Mesothelial cell of epicardium (in vitro differentiated cells): ENCODE results near the gene SERPINA5. TPM values are rescaled to one million over a fixed set of nuclear protein-coding genes. Genes with fewer than 3 reads are reported as not detected.
A peak's percentile ranks its signal among the peaks of the same experiment; 100 is the strongest.

ENCODE experiments used
- DNase-seq, 2 experiments: peaks; one replicate each; pipeline ENCODE4 v3.0.0; 2021; ENCODE audit warnings: low spot score in 2 of 2; ENCODE audit not compliant: unreplicated experiment in 2 of 2
- H3K27ac Mint-ChIP-seq: 2 replicates; pipeline ENCODE4 v1.8.0; 2021; ENCODE audit warnings: mixed read lengths
- H3K27me3 Mint-ChIP-seq: 2 replicates; pipeline ENCODE4 v1.8.0; 2021; ENCODE audit warnings: low read depth, mixed read lengths
- H3K36me3 Mint-ChIP-seq: 2 replicates; pipeline ENCODE4 v1.8.0; 2021; ENCODE audit warnings: mixed read lengths
- H3K4me1 Mint-ChIP-seq: 2 replicates; pipeline ENCODE4 v1.8.0; 2021; ENCODE audit warnings: mixed read lengths
- H3K4me3 Mint-ChIP-seq: 2 replicates; pipeline ENCODE4 v1.8.0; 2021; ENCODE audit warnings: mild to moderate bottlenecking, moderate library complexity, mixed read lengths
- H3K9me3 Mint-ChIP-seq: 2 replicates; pipeline ENCODE4 v1.8.0; 2021; ENCODE audit warnings: mixed read lengths
- total RNA-seq: library from RNA; stranded (reverse); gene quantifications from 3 replicates; pipeline ENCODE4 v1.2.1, GENCODE V29; 2021
- TF ChIP-seq, protein P1 (sequence below): fragments of 200-600 bp; sonication (generic); IDR thresholded peaks from one replicate; pipeline ENCODE4 v1.5.0; 2021; ENCODE audit warnings: antibody characterized with exemption; ENCODE audit not compliant: unreplicated experiment

SERPINA5 gene
- total RNA-seq, 1 donor from 2014 or later: 0.16 TPM

DNA sequence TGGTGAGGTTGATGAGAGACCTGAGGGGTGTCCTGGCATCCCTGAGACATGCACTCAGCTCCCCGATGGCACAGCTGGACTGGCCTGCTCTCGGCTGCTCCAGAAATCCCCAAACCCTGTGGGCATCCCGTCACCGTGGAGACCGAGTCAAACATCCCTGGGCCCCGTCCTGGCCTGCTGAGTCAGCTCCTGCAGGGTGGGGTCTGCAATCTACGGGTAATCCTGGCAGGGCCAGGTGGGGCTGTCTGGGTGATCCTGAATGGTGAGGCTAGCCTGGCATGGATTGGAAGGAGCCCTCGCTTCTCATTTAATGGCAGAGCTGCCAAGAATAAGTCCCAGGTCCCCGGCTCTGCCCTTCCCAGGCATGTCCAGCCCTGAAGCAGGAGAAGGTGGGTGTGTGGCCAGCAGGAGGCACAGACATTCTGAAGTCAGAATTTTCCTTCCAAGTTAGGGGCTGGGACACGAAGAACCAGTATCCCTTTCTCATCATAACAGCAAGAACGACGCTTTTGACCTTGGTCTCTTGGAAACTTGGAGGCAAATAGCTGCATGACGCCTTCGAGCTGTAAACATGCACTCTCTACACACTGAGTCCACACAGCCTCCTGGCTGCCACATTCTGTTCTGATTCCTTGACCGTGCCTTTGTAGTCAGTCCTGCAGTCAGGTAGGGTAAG is 37.6 kb upstream of the SERPINA5 start:
- Mint-ChIP-seq H3K36me3 (no peaks in the 10 kb centered on the region), H3K4me1 (no peaks in the 10 kb centered on the region), H3K27me3 (peaks cover 15% of the 10 kb centered on the region), H3K4me3 (no peak overlapping the region), H3K27ac (no peak overlapping the region), H3K9me3 (no peaks in the 10 kb centered on the region)
- TF ChIP-seq, protein P1, sequence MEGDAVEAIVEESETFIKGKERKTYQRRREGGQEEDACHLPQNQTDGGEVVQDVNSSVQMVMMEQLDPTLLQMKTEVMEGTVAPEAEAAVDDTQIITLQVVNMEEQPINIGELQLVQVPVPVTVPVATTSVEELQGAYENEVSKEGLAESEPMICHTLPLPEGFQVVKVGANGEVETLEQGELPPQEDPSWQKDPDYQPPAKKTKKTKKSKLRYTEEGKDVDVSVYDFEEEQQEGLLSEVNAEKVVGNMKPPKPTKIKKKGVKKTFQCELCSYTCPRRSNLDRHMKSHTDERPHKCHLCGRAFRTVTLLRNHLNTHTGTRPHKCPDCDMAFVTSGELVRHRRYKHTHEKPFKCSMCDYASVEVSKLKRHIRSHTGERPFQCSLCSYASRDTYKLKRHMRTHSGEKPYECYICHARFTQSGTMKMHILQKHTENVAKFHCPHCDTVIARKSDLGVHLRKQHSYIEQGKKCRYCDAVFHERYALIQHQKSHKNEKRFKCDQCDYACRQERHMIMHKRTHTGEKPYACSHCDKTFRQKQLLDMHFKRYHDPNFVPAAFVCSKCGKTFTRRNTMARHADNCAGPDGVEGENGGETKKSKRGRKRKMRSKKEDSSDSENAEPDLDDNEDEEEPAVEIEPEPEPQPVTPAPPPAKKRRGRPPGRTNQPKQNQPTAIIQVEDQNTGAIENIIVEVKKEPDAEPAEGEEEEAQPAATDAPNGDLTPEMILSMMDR: no peak
- DNase-seq: peak in 1 of 2 experiments; percentile 36

- Mint-ChIP-seq H3K36me3 (no peaks in the 10 kb centered on the region), H3K4me1 (no peaks in the 10 kb centered on the region), H3K4me3 (no peak overlapping the region), H3K27ac (no peak overlapping the region), H3K9me3 (no peaks in the 10 kb centered on the region), H3K27me3 (peaks cover 10% of the 10 kb centered on the region)
- DNase-seq: no peak
- TF ChIP-seq, protein P1: no peak
These were observed 36.5 kb upstream of the SERPINA5 start for GRCh38 chr14:94544726-94545125.

DNA sequence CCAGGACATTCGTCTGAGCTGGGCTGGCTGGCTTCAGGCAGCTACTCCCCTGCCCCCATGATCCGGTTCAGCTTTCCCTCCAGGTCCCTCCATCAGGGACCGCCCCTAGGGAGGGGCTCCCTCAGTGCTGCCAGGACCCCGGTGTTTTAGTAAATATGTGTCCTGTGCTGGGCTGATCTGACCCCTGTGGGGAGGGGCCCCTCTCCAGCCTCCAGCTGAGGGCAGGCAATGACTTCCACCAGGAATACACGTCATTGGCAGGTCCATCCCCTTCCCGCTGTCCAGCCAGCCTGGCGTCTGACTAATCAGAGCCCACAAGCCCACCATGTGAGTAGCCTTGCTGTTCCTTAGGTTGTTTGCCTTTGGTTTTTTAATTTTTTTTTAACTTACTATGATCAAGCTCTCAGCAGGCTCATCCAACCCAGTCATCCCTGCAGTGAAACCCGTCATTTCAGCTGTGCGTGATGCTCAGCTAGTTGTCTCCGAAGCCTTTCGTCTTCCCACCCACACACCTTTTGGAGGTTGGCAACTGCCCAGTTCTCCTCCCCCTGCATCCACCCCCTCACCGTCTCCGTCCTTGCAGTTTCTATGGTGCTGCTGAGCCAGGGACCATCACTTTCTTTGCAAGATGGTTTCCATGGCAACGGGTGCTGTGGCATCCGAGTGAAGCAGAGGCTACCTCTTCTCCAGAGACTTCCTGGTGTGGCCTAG is 35.9 kb upstream of the SERPINA5 start:
- H3K36me3 Mint-ChIP-seq: no peaks in the 10 kb centered on the region
- no peaks in the 10 kb centered on the region for H3K9me3 Mint-ChIP-seq
- peaks cover 13% of the 10 kb centered on the region for H3K27me3 Mint-ChIP-seq
- H3K27ac Mint-ChIP-seq: no peak overlapping the region
- DNase-seq: no peak
- TF ChIP-seq, protein P1: no peak
- no peaks in the 10 kb centered on the region for H3K4me1 Mint-ChIP-seq
- H3K4me3 Mint-ChIP-seq: no peak overlapping the region

DNA sequence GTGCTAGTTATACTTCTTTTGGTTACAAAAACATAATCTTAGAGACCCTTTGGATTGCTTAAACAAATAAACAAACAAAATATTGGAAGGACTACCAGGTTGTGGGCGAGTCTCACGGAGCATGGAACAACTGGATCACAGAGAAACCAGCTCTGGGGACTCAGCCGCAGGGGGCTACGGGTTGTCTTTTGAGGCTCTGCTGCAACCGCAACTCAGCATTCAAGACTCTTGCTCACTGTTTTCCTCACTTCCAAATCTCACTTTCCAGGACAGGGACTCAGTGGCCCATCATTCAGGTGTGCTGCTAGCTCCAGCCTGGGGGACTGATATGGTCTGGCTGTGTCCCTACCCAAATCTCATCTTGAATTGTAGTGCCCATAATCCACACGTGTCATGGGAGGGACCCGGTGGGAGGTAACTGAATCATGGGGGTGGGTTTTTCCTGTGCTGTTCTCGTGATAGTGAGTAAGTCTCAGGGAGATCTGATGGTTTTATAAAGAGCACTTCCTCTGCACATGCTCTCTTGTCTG is 34.0 kb upstream of the SERPINA5 start:
- no peak overlapping the region for H3K4me3 Mint-ChIP-seq
- H3K9me3 Mint-ChIP-seq: peaks cover under 1% of the 10 kb centered on the region
- TF ChIP-seq, protein P1: no peak
- DNase-seq: peak in 1 of 2 experiments; percentile 13
- no peaks in the 10 kb centered on the region for H3K36me3 Mint-ChIP-seq
- H3K4me1 Mint-ChIP-seq: no peaks in the 10 kb centered on the region
- H3K27me3 Mint-ChIP-seq: peaks cover 28% of the 10 kb centered on the region
- no peak overlapping the region for H3K27ac Mint-ChIP-seq

- no peaks in the 10 kb centered on the region for H3K36me3 Mint-ChIP-seq
- no peak overlapping the region for H3K27ac Mint-ChIP-seq
- peaks cover 6% of the 10 kb centered on the region for H3K9me3 Mint-ChIP-seq
- H3K27me3 Mint-ChIP-seq: peaks cover 33% of the 10 kb centered on the region
- peak in 1 of 2 experiments; percentile 16 for DNase-seq
- TF ChIP-seq, protein P1: no peak
- no peak overlapping the region for H3K4me3 Mint-ChIP-seq
- H3K4me1 Mint-ChIP-seq: no peaks in the 10 kb centered on the region
These were observed 33.5 kb upstream of the SERPINA5 start for GRCh38 chr14:94547726-94548125.
